Loucy (cell line): ENCODE data around the gene MACROD1.
"Not testable (repeated sequence)": the region's sequence is repeated elsewhere in the genome, so short reads cannot be mapped to it uniquely, and the experiment has no call there.

Experiments used
- H2AFZ ChIP-seq: fragments of 200-600 bp; sonication (generic); 2 replicates; pipeline ENCODE4 v1.6.0; 2016; ENCODE audit warnings: antibody characterized with exemption, mild to moderate bottlenecking, low read length, moderate library complexity
- H3F3A ChIP-seq: fragments of 200-600 bp; 2 replicates; pipeline ENCODE4 v1.6.0; 2016; ENCODE audit warnings: antibody characterized with exemption, low read depth, mild to moderate bottlenecking
- H3K27me3 ChIP-seq: fragments of 200-600 bp; sonication (generic); 2 replicates; pipeline ENCODE4 v1.6.1; 2014; ENCODE audit warnings: low read length, mild to moderate bottlenecking; ENCODE audit not compliant: insufficient read depth, poor library complexity, severe bottlenecking
- H3K36me3 ChIP-seq: fragments of 200-600 bp; sonication (generic); 2 replicates; pipeline ENCODE4 v1.6.1; 2016; ENCODE audit warnings: low read length; ENCODE audit not compliant: insufficient read depth
- H3K4me1 ChIP-seq: fragments of 200-600 bp; sonication (generic); 2 replicates; pipeline ENCODE4 v1.5.1; 2014; ENCODE audit warnings: low read length, mild to moderate bottlenecking; ENCODE audit not compliant: insufficient read depth, poor library complexity, severe bottlenecking
- H3K4me2 ChIP-seq: fragments of 200-600 bp; sonication (generic); 2 replicates; pipeline ENCODE4 v1.6.0; 2014; ENCODE audit warnings: antibody characterized with exemption, low read length, low read depth, mild to moderate bottlenecking; ENCODE audit not compliant: poor library complexity, severe bottlenecking
- H3K4me3 ChIP-seq: fragments of 200-600 bp; sonication (generic); 2 replicates; pipeline ENCODE4 v1.5.1; 2014; ENCODE audit warnings: low read length, mild to moderate bottlenecking, mixed read lengths; ENCODE audit not compliant: poor library complexity, severe bottlenecking
- H3K79me2 ChIP-seq: fragments of 200-600 bp; sonication (generic); 2 replicates; pipeline ENCODE4 v1.6.1; 2014; ENCODE audit warnings: low read length; ENCODE audit not compliant: insufficient read depth
- H3K9ac ChIP-seq: fragments of 200-600 bp; sonication (generic); 2 replicates; pipeline ENCODE4 v1.6.0; 2014; ENCODE audit warnings: mild to moderate bottlenecking, low read depth, low read length, moderate library complexity; ENCODE audit not compliant: poor library complexity, severe bottlenecking
- H3K9me2 ChIP-seq: fragments of 200-600 bp; sonication (generic); replicated peaks from 2 replicates; pipeline ENCODE4 v1.6.1; 2016; ENCODE audit warnings: low read depth, low read length, mixed read lengths
- H3K9me3 ChIP-seq: fragments of 200-600 bp; sonication (generic); 2 replicates; pipeline ENCODE4 v1.6.1; 2014; ENCODE audit warnings: mild to moderate bottlenecking, antibody characterized with exemption, low read length, low read depth; ENCODE audit not compliant: insufficient read depth
- H4K20me1 ChIP-seq: fragments of 200-600 bp; sonication (generic); 2 replicates; pipeline ENCODE4 v1.6.0; 2014; ENCODE audit warnings: antibody characterized with exemption, low read length, mild to moderate bottlenecking; ENCODE audit not compliant: insufficient read depth, poor library complexity, severe bottlenecking
- EZH2phosphoT487 ChIP-seq: fragments of 200-600 bp; IDR thresholded peaks from 2 replicates; pipeline ENCODE4 v1.6.1; 2018; ENCODE audit warnings: antibody characterized with exemption, mild to moderate bottlenecking, moderate library complexity, borderline replicate concordance
- TF ChIP-seq, protein P1 (sequence below): fragments of 200-600 bp; sonication (generic); conservative IDR thresholded peaks from 2 replicates; pipeline ENCODE4 v1.5.1; 2014; ENCODE audit warnings: mild to moderate bottlenecking, antibody characterized with exemption, low read length

Gene MACROD1

GRCh38 chr11:63979426-63979825 is 186.5 kb downstream of the MACROD1 start:
- H3K9ac ChIP-seq: peak overlapping the region; percentile 48
- H2AFZ ChIP-seq: no peak overlapping the region
- peaks cover 40% of the 10 kb centered on the region for H3K4me1 ChIP-seq
- no peak overlapping the region for H3K4me3 ChIP-seq
- peak overlapping the region; percentile 43 for H3K4me2 ChIP-seq
- peaks cover 16% of the 10 kb centered on the region for H4K20me1 ChIP-seq
- peaks cover 72% of the 10 kb centered on the region for H3K79me2 ChIP-seq
- no peaks in the 10 kb centered on the region for H3F3A ChIP-seq
- no peaks in the 10 kb centered on the region for H3K9me2 ChIP-seq
- no peaks in the 10 kb centered on the region for H3K27me3 ChIP-seq
- no peaks in the 10 kb centered on the region for H3K9me3 ChIP-seq
- no peaks in the 10 kb centered on the region for H3K36me3 ChIP-seq
- TF ChIP-seq EZH2phosphoT487: no peak
- TF ChIP-seq, protein P1, sequence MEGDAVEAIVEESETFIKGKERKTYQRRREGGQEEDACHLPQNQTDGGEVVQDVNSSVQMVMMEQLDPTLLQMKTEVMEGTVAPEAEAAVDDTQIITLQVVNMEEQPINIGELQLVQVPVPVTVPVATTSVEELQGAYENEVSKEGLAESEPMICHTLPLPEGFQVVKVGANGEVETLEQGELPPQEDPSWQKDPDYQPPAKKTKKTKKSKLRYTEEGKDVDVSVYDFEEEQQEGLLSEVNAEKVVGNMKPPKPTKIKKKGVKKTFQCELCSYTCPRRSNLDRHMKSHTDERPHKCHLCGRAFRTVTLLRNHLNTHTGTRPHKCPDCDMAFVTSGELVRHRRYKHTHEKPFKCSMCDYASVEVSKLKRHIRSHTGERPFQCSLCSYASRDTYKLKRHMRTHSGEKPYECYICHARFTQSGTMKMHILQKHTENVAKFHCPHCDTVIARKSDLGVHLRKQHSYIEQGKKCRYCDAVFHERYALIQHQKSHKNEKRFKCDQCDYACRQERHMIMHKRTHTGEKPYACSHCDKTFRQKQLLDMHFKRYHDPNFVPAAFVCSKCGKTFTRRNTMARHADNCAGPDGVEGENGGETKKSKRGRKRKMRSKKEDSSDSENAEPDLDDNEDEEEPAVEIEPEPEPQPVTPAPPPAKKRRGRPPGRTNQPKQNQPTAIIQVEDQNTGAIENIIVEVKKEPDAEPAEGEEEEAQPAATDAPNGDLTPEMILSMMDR: no peak

- Histone ChIP-seq H2AFZ (no peak overlapping the region), H3F3A (no peaks in the 10 kb centered on the region), H3K27me3 (no peaks in the 10 kb centered on the region), H3K79me2 (peaks cover 71% of the 10 kb centered on the region), H3K4me2 (peak overlapping the region; percentile 43), H4K20me1 (peaks cover 16% of the 10 kb centered on the region), H3K4me1 (peaks cover 40% of the 10 kb centered on the region), H3K36me3 (no peaks in the 10 kb centered on the region), H3K9ac (peak overlapping the region; percentile 48), H3K4me3 (no peak overlapping the region), H3K9me2 (no peaks in the 10 kb centered on the region), H3K9me3 (no peaks in the 10 kb centered on the region)
- TF ChIP-seq EZH2phosphoT487: no peak
- TF ChIP-seq, protein P1: no peak
Measured at GRCh38 chr11:63978551-63979239, 187.2 kb downstream of the MACROD1 start.

- peak within 1 kb of the TSS; percentile 90 for H3K9ac ChIP-seq
- H3K4me3 ChIP-seq: peak within 1 kb of the TSS; percentile 83
- no peaks in the 10 kb centered on the region for H3K36me3 ChIP-seq
- H3K27me3 ChIP-seq: no peaks in the 10 kb centered on the region
- H3K4me1 ChIP-seq: peaks cover 35% of the 10 kb centered on the region
- H3K9me3 ChIP-seq: no peaks in the 10 kb centered on the region
- no peaks in the 10 kb centered on the region for H3K9me2 ChIP-seq
- no peak for TF ChIP-seq EZH2phosphoT487
- TF ChIP-seq, protein P1: no peak
- H3K79me2 ChIP-seq: peaks cover 51% of the 10 kb centered on the region
- H3K4me2 ChIP-seq: peak within 1 kb of the TSS; percentile 98
- H4K20me1 ChIP-seq: peaks cover 16% of the 10 kb centered on the region
- H2AFZ ChIP-seq: peak within 1 kb of the TSS; percentile 77
- H3F3A ChIP-seq: no peaks in the 10 kb centered on the region
Measured at GRCh38 chr11:63974259-63975143, 191.4 kb downstream of the MACROD1 start, which contains the start of gene COX8A. COX8A (plus strand) TSS chr11:63974620; CDS start chr11:63974681, 61 bp downstream.

DNA sequence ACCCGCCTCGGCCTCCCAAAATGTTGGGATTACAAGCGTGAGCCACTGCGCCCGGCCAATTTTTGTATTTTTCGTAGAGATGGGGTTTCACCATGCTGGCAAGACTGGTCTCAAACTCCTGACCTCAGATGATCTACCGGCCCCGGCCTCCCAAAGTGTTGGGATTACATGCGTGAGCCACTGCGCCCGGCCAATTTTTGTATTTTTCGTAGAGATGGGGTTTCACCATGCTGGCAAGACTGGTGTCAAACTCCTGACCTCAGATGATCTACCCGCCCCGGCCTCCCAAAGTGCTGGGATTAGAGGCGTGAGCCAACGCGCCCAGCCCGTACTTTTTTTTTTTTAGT is 192.0 kb downstream of the MACROD1 start:
- not testable (repeated sequence) for H3K9me2 ChIP-seq, H3K9ac ChIP-seq, H2AFZ ChIP-seq, H3K9me3 ChIP-seq, H3F3A ChIP-seq, H3K36me3 ChIP-seq, H3K27me3 ChIP-seq
- Histone ChIP-seq H3K4me1 (peaks cover 29% of the 10 kb centered on the region), H3K4me3 (peak overlapping the region; percentile 48), H3K79me2 (peaks cover 45% of the 10 kb centered on the region), H4K20me1 (peaks cover 16% of the 10 kb centered on the region), H3K4me2 (peak overlapping the region; percentile 45)
